SIG-M5 treated with dmso at 0.1 percent for 504 hours (cell line): Measurements from ENCODE around the gene OR8J3.
"Not testable (repeated sequence)": the region's sequence is repeated elsewhere in the genome, so short reads cannot be mapped to it uniquely, and the experiment has no call there.

ENCODE experiments used
- DNase-seq: peaks from one replicate; lab custom pipeline; 2025; ENCODE audit not compliant: unreplicated experiment; lab: John Stamatoyannopoulos, UW

Gene OR8J3

GRCh38 chr11:56140151-56140661, at the start of gene OR8J3:
Gene OR8J3, minus strand, starts transcription at chr11:56140201. Its CDS starts 2,483 bp downstream, at chr11:56137718.
- no peak for DNase-seq

GRCh38 chr11:56188602-56189001, 48.6 kb upstream of the OR8J3 start:
- no peak for DNase-seq

GRCh38 chr11:56183459-56183858, 43.5 kb upstream of the OR8J3 start:
- DNase-seq = no peak

- no peak for DNase-seq
Measured at GRCh38 chr11:56176318-56176717, 36.3 kb upstream of the OR8J3 start, which contains the start of gene OR5J2. Gene OR5J2, plus strand, starts transcription at chr11:56176618. Its CDS starts 0 bp downstream, at chr11:56176618.

GRCh38 chr11:56172256-56172830, 32.3 kb upstream of the OR8J3 start:
- no peak for DNase-seq

GRCh38 chr11:56163804-56164203, 23.8 kb upstream of the OR8J3 start:
- DNase-seq = no peak

GRCh38 chr11:56160217-56160616, 20.2 kb upstream of the OR8J3 start, which contains the start of gene OR8K5:
Gene OR8K5, minus strand, starts transcription at chr11:56160317. Its CDS starts 0 bp downstream, at chr11:56160317.
- DNase-seq = no peak

GRCh38 chr11:56152333-56152732, 12.3 kb upstream of the OR8J3 start:
- DNase-seq = no peak

GRCh38 chr11:56151376-56151775, 11.4 kb upstream of the OR8J3 start:
- no peak for DNase-seq

GRCh38 chr11:56143681-56144080, 3.7 kb upstream of the OR8J3 start:
- not testable (repeated sequence) for DNase-seq

GRCh38 chr11:56122073-56122472, 17.9 kb downstream of the OR8J3 start, which contains the start of gene OR8H3:
Gene OR8H3, plus strand, starts transcription at chr11:56122373. Its CDS starts 0 bp downstream, at chr11:56122373.
- DNase-seq = no peak

GRCh38 chr11:56103210-56103737, 36.7 kb downstream of the OR8J3 start, which contains the start of gene OR8H2:
Gene OR8H2, plus strand, starts transcription at chr11:56103687. Its CDS starts 1,356 bp downstream, at chr11:56105043.
- DNase-seq = no peak

- DNase-seq = no peak
Measured at GRCh38 chr11:56093008-56093407, 47.0 kb downstream of the OR8J3 start, which contains the start of gene OR8I2. Gene OR8I2, plus strand, starts transcription at chr11:56093308. Its CDS starts 0 bp downstream, at chr11:56093308.

GRCh38 chr11:56089697-56090096, 50.3 kb downstream of the OR8J3 start:
- no peak for DNase-seq
